ENCODE results near the gene ABTB1.

ABTB1 gene

GRCh38 chr3:127646501-127647046 lies 26.2 kb upstream of the ABTB1 start:
- Histone ChIP-seq H3K27me3 (ENCODE audit: control insufficient read depth in 1 of 2, insufficient read depth in 1 of 2, low read length in 2 of 2) (peaks cover 5 to 9% of the 10 kb centered on the region in 2 experiments), H4K8ac (ENCODE audit: low read length) (no peak overlapping the region), H3K4me3 (ENCODE audit: insufficient read depth in 1 of 2, low read depth in 1 of 2, low read length in 2 of 2) (no peak overlapping the region), H3K36me3 (ENCODE audit: control insufficient read depth in 1 of 2, insufficient read depth in 2 of 2, low read depth in 1 of 2, low read length in 2 of 2) (no peaks in the 10 kb centered on the region), H2BK5ac (ENCODE audit: low read depth, low read length, poor library complexity, severe bottlenecking) (no peak overlapping the region), H3K9ac (ENCODE audit: low read length) (no peak overlapping the region), H3K4me1 (ENCODE audit: control insufficient read depth, insufficient read depth, low read depth, low read length) (no peaks in the 10 kb centered on the region), H3K27ac (ENCODE audit: low read length, poor library complexity, severe bottlenecking) (no peak overlapping the region), H3K23ac (ENCODE audit: low read length in 2 of 2) (no peak overlapping the region), H2BK12ac (ENCODE audit: low read length in 2 of 2) (no peak overlapping the region), H2BK15ac (ENCODE audit: low read depth, poor library complexity, severe bottlenecking) (no peak overlapping the region), H2BK120ac (ENCODE audit: low read depth, low read length) (no peak overlapping the region), H3K4me2 (ENCODE audit: low read length, poor library complexity, severe bottlenecking) (no peak overlapping the region), H3K14ac (ENCODE audit: low read length in 2 of 2) (no peak overlapping the region), H3K4ac (ENCODE audit: low read depth in 1 of 2, low read length in 2 of 2) (no peak overlapping the region), H3K9me3 (ENCODE audit: control insufficient read depth, low read length) (no peaks in the 10 kb centered on the region), H3K18ac (ENCODE audit: low read depth in 1 of 2, low read length in 2 of 2) (no peak overlapping the region), H2AFZ (ENCODE audit: low read depth, low read length) (no peak overlapping the region), H3K79me1 (replicated peaks; ENCODE audit: low read length, poor library complexity, severe bottlenecking) (no peaks in the 10 kb centered on the region), H2AK5ac (ENCODE audit: low read length, severe bottlenecking) (no peak overlapping the region), H4K91ac (ENCODE audit: low read length) (no peak overlapping the region)
- 95% methylated on average over 10 of the region's 10 CpGs for WGBS
- no peak for DNase-seq

- H2BK5ac ChIP-seq (ENCODE audit: low read depth, low read length, poor library complexity, severe bottlenecking) = no peak overlapping the region
- H3K79me1 ChIP-seq (replicated peaks; ENCODE audit: low read length, poor library complexity, severe bottlenecking) = no peaks in the 10 kb centered on the region
- peaks cover 5 to 10% of the 10 kb centered on the region in 2 experiments for H3K27me3 ChIP-seq (ENCODE audit: control insufficient read depth in 1 of 2, insufficient read depth in 1 of 2, low read length in 2 of 2)
- no peak overlapping the region for H3K4me2 ChIP-seq (ENCODE audit: low read length, poor library complexity, severe bottlenecking)
- no peak overlapping the region for H3K23ac ChIP-seq (ENCODE audit: low read length in 2 of 2)
- H2AFZ ChIP-seq (ENCODE audit: low read depth, low read length) = no peak overlapping the region
- DNase-seq = no peak
- no peak overlapping the region for H4K8ac ChIP-seq (ENCODE audit: low read length)
- no peak overlapping the region for H2BK120ac ChIP-seq (ENCODE audit: low read depth, low read length)
- no peak overlapping the region for H3K4me3 ChIP-seq (ENCODE audit: insufficient read depth in 1 of 2, low read depth in 1 of 2, low read length in 2 of 2)
- H2BK15ac ChIP-seq (ENCODE audit: low read depth, poor library complexity, severe bottlenecking) = no peak overlapping the region
- no peak overlapping the region for H4K91ac ChIP-seq (ENCODE audit: low read length)
- no peak overlapping the region for H3K9ac ChIP-seq (ENCODE audit: low read length)
- no peaks in the 10 kb centered on the region for H3K4me1 ChIP-seq (ENCODE audit: control insufficient read depth, insufficient read depth, low read depth, low read length)
- 86% methylated on average over 12 of the region's 13 CpGs for WGBS
- H2BK12ac ChIP-seq (ENCODE audit: low read length in 2 of 2) = no peak overlapping the region
- H3K27ac ChIP-seq (ENCODE audit: low read length, poor library complexity, severe bottlenecking) = no peak overlapping the region
- H3K4ac ChIP-seq (ENCODE audit: low read depth in 1 of 2, low read length in 2 of 2) = no peak overlapping the region
- H3K14ac ChIP-seq (ENCODE audit: low read length in 2 of 2) = no peak overlapping the region
- no peaks in the 10 kb centered on the region for H3K9me3 ChIP-seq (ENCODE audit: control insufficient read depth, low read length)
- no peak overlapping the region for H2AK5ac ChIP-seq (ENCODE audit: low read length, severe bottlenecking)
- H3K36me3 ChIP-seq (ENCODE audit: control insufficient read depth in 1 of 2, insufficient read depth in 2 of 2, low read depth in 1 of 2, low read length in 2 of 2) = no peaks in the 10 kb centered on the region
- H3K18ac ChIP-seq (ENCODE audit: low read depth in 1 of 2, low read length in 2 of 2) = no peak overlapping the region
These were observed 25.4 kb upstream of the ABTB1 start for GRCh38 chr3:127647166-127647844.

- Histone ChIP-seq H3K79me1 (replicated peaks; ENCODE audit: low read length, poor library complexity, severe bottlenecking) (no peaks in the 10 kb centered on the region), H2AFZ (ENCODE audit: low read depth, low read length) (no peak overlapping the region), H2BK120ac (ENCODE audit: low read depth, low read length) (no peak overlapping the region), H4K91ac (ENCODE audit: low read length) (no peak overlapping the region), H3K27ac (ENCODE audit: low read length, poor library complexity, severe bottlenecking) (no peak overlapping the region), H3K4me3 (ENCODE audit: insufficient read depth in 1 of 2, low read depth in 1 of 2, low read length in 2 of 2) (no peak overlapping the region), H3K9ac (ENCODE audit: low read length) (no peak overlapping the region), H2AK5ac (ENCODE audit: low read length, severe bottlenecking) (no peak overlapping the region), H3K9me3 (ENCODE audit: control insufficient read depth, low read length) (no peaks in the 10 kb centered on the region), H3K23ac (ENCODE audit: low read length in 2 of 2) (no peak overlapping the region), H3K18ac (ENCODE audit: low read depth in 1 of 2, low read length in 2 of 2) (no peak overlapping the region), H3K36me3 (ENCODE audit: control insufficient read depth in 1 of 2, insufficient read depth in 2 of 2, low read depth in 1 of 2, low read length in 2 of 2) (no peaks in the 10 kb centered on the region), H3K4me2 (ENCODE audit: low read length, poor library complexity, severe bottlenecking) (no peak overlapping the region), H2BK15ac (ENCODE audit: low read depth, poor library complexity, severe bottlenecking) (no peak overlapping the region), H4K8ac (ENCODE audit: low read length) (no peak overlapping the region), H3K14ac (ENCODE audit: low read length in 2 of 2) (no peak overlapping the region), H3K27me3 (ENCODE audit: control insufficient read depth in 1 of 2, insufficient read depth in 1 of 2, low read length in 2 of 2) (peaks cover 5 to 15% of the 10 kb centered on the region in 2 experiments), H2BK5ac (ENCODE audit: low read depth, low read length, poor library complexity, severe bottlenecking) (no peak overlapping the region), H2BK12ac (ENCODE audit: low read length in 2 of 2) (no peak overlapping the region), H3K4me1 (ENCODE audit: control insufficient read depth, insufficient read depth, low read depth, low read length) (no peaks in the 10 kb centered on the region), H3K4ac (ENCODE audit: low read depth in 1 of 2, low read length in 2 of 2) (no peak overlapping the region)
- DNase-seq = no peak
These were observed 24.9 kb upstream of the ABTB1 start for GRCh38 chr3:127647845-127648204.

GRCh38 chr3:127650236-127650635 lies 22.5 kb upstream of the ABTB1 start:
- no peak overlapping the region for H2AFZ ChIP-seq (ENCODE audit: low read depth, low read length)
- H3K9me3 ChIP-seq (ENCODE audit: control insufficient read depth, low read length) = no peaks in the 10 kb centered on the region
- H3K4me1 ChIP-seq (ENCODE audit: control insufficient read depth, insufficient read depth, low read depth, low read length) = no peaks in the 10 kb centered on the region
- no peak overlapping the region for H4K8ac ChIP-seq (ENCODE audit: low read length)
- H3K27ac ChIP-seq (ENCODE audit: low read length, poor library complexity, severe bottlenecking) = no peak overlapping the region
- no peak overlapping the region for H2BK12ac ChIP-seq (ENCODE audit: low read length in 2 of 2)
- H3K27me3 ChIP-seq (ENCODE audit: control insufficient read depth in 1 of 2, insufficient read depth in 1 of 2, low read length in 2 of 2) = peaks cover 5 to 13% of the 10 kb centered on the region in 2 experiments
- H3K18ac ChIP-seq (ENCODE audit: low read depth in 1 of 2, low read length in 2 of 2) = no peak overlapping the region
- H3K79me1 ChIP-seq (replicated peaks; ENCODE audit: low read length, poor library complexity, severe bottlenecking) = no peaks in the 10 kb centered on the region
- H2BK120ac ChIP-seq (ENCODE audit: low read depth, low read length) = no peak overlapping the region
- no peaks in the 10 kb centered on the region for H3K36me3 ChIP-seq (ENCODE audit: control insufficient read depth in 1 of 2, insufficient read depth in 2 of 2, low read depth in 1 of 2, low read length in 2 of 2)
- H3K4ac ChIP-seq (ENCODE audit: low read depth in 1 of 2, low read length in 2 of 2) = no peak overlapping the region
- no peak overlapping the region for H3K9ac ChIP-seq (ENCODE audit: low read length)
- H2BK15ac ChIP-seq (ENCODE audit: low read depth, poor library complexity, severe bottlenecking) = no peak overlapping the region
- no peak overlapping the region for H4K91ac ChIP-seq (ENCODE audit: low read length)
- H3K23ac ChIP-seq (ENCODE audit: low read length in 2 of 2) = no peak overlapping the region
- no peak overlapping the region for H2BK5ac ChIP-seq (ENCODE audit: low read depth, low read length, poor library complexity, severe bottlenecking)
- H3K4me3 ChIP-seq (ENCODE audit: insufficient read depth in 1 of 2, low read depth in 1 of 2, low read length in 2 of 2) = no peak overlapping the region
- DNase-seq = no peak
- 100% methylated on average over 4 of the region's 4 CpGs for WGBS
- H3K4me2 ChIP-seq (ENCODE audit: low read length, poor library complexity, severe bottlenecking) = no peak overlapping the region
- no peak overlapping the region for H3K14ac ChIP-seq (ENCODE audit: low read length in 2 of 2)
- H2AK5ac ChIP-seq (ENCODE audit: low read length, severe bottlenecking) = no peak overlapping the region
